SJCRH30 (cell line): ENCODE results near the gene EDN2. TPM values are rescaled to one million over a fixed set of nuclear protein-coding genes. Genes with fewer than 3 reads are reported as not detected.

Experiments used
- DNase-seq, 2 experiments: peaks; one replicate each; pipeline ENCODE4 v3.0.0-alpha.2; 2015 to 2020
- H3K27ac ChIP-seq: fragments of 250-450 bp; sonication (Bioruptor Pico); 2 replicates; pipeline ENCODE4 v1.5.1; 2020; ENCODE audit warnings: mild to moderate bottlenecking, moderate library complexity
- H3K27me3 ChIP-seq: fragments of 250-450 bp; sonication (Bioruptor Pico); 2 replicates; pipeline ENCODE4 v1.5.1; 2020; ENCODE audit warnings: mild to moderate bottlenecking, moderate library complexity
- H3K36me3 ChIP-seq: fragments of 250-450 bp; sonication (Bioruptor Pico); 2 replicates; pipeline ENCODE4 v1.5.1; 2020; ENCODE audit warnings: mild to moderate bottlenecking, moderate library complexity
- H3K4me1 ChIP-seq: fragments of 250-450 bp; sonication (Bioruptor Pico); 2 replicates; pipeline ENCODE4 v1.5.1; 2020; ENCODE audit warnings: mild to moderate bottlenecking, moderate library complexity
- H3K4me3 ChIP-seq: fragments of 250-450 bp; sonication (Bioruptor Pico); 2 replicates; pipeline ENCODE4 v1.5.1; 2020; ENCODE audit warnings: mild to moderate bottlenecking, moderate library complexity
- H3K9me3 ChIP-seq: fragments of 250-450 bp; sonication (Bioruptor Pico); replicated peaks from 2 replicates; pipeline ENCODE4 v1.5.1; 2020; ENCODE audit warnings: mild to moderate bottlenecking, moderate library complexity
- total RNA-seq: library from RNA; depleted of rRNA; stranded (reverse); fragments of >200 nt; shearing (Covaris generic); gene quantifications from 2 replicates; pipeline ENCODE4 v1.2.3, GENCODE V29; 2014

The EDN2 gene
- total RNA-seq, 1 experiment from 2014 or later, result 0.32 TPM

DNA sequence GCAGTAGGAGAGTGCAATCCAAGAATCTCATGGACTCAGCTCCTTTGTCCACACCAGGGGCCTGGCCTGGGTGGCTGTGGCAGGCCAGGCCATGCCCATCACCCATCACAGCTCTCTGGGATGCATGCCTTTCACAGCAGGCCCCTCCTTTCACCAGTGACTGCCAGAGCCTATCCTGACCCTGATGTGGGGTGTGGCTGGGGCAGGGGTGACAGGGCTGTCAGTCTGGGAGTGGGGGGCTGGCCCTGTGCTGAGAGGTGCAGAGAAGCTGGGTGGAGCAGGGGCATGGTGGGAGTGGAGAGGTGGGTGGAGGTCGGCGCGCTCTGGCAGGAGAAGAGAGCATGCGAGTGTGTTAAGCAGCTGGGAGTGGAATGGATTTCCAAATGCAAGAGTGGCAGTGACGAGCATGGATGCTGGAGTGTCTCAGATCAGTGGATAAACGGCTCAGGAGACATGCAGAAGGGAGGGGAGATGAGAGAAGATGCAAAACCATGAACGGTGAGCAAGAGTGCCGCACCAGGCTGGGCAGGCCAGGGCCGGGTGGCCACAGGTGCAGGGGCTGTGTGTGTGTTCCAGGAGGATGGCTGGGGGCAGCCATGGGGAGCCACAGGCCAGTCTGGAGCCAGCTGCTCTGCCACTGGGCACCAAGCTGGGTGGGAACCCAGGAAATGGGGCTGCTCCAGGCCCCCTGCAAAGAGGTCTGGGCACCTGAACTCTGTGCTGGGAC is 39.6 kb upstream of the EDN2 start:
- Histone ChIP-seq H3K27me3 (no peaks in the 10 kb centered on the region), H3K36me3 (no peaks in the 10 kb centered on the region), H3K4me3 (no peak overlapping the region), H3K9me3 (no peaks in the 10 kb centered on the region), H3K4me1 (peaks cover 5% of the 10 kb centered on the region; the same call in 1 of the 2 replicates), H3K27ac (no peak overlapping the region)
- no peak for DNase-seq

DNA sequence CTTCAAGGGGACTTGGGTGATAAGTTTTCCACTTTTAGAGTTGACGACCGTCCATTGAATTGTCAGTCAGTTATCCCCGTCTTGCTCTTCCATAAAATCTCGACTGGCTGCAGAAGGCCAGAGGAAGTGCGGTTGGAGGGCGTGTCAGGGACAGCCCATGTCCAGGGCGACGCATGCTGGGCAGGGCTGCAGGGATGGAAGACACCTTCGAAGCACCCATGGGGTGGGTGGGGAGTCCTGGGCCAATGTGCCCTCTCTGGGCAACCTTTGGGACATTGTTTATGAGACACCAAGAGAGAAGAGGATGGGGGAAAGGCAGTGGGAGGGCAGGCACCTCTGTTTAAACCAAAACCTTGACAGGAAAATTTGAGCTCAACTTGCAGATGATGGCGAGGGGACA is 38.6 kb upstream of the EDN2 start:
- H3K9me3 ChIP-seq, result no peaks in the 10 kb centered on the region
- H3K36me3 ChIP-seq, result no peaks in the 10 kb centered on the region
- peaks cover 5% of the 10 kb centered on the region; the same call in 1 of the 2 replicates for H3K4me1 ChIP-seq
- H3K27me3 ChIP-seq, result no peaks in the 10 kb centered on the region
- no peak overlapping the region for H3K4me3 ChIP-seq
- DNase-seq, result no peak
- no peak overlapping the region for H3K27ac ChIP-seq

DNA sequence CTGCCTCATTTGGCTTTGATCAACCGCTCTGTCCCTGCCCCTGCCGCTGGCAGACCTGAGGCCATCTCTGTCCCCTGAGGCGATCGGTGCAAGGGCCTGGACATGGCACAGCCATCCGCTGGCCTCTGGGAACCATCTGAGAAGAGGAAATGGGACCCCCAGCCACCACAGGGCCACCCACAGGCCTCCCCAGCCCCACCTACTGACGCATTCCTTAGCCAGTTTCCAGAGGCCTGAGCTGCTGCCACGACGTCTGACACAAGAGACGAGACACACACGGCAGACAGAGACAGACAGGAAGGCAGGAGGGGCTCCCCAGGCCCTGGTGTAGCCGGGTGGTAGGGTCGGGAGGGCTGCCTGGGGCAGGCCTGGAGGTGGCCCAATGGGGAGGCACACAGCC is 37.3 kb upstream of the EDN2 start:
- H3K9me3 ChIP-seq, result no peaks in the 10 kb centered on the region
- no peak overlapping the region for H3K4me3 ChIP-seq
- no peak for DNase-seq
- H3K36me3 ChIP-seq, result no peaks in the 10 kb centered on the region
- no peaks in the 10 kb centered on the region for H3K27me3 ChIP-seq
- peaks cover 11% of the 10 kb centered on the region for H3K4me1 ChIP-seq
- no peak overlapping the region for H3K27ac ChIP-seq

GRCh38 chr1:41520951-41521752 is 36.7 kb upstream of the EDN2 start:
- Histone ChIP-seq H3K4me1 (peaks cover 16% of the 10 kb centered on the region), H3K4me3 (no peak overlapping the region), H3K27me3 (no peaks in the 10 kb centered on the region), H3K27ac (no peak overlapping the region), H3K9me3 (no peaks in the 10 kb centered on the region), H3K36me3 (no peaks in the 10 kb centered on the region)
- DNase-seq, result no peak

- Histone ChIP-seq H3K9me3 (no peaks in the 10 kb centered on the region), H3K27me3 (no peaks in the 10 kb centered on the region), H3K36me3 (no peaks in the 10 kb centered on the region), H3K27ac (no peak overlapping the region), H3K4me1 (peaks cover 25% of the 10 kb centered on the region), H3K4me3 (no peak overlapping the region)
- no peak for DNase-seq
Measured at GRCh38 chr1:41519667-41520066, 35.2 kb upstream of the EDN2 start.

- Histone ChIP-seq H3K4me1 (peaks cover 25% of the 10 kb centered on the region), H3K4me3 (no peak overlapping the region), H3K27ac (no peak overlapping the region), H3K36me3 (no peaks in the 10 kb centered on the region), H3K27me3 (no peaks in the 10 kb centered on the region), H3K9me3 (no peaks in the 10 kb centered on the region)
- no peak for DNase-seq
Measured at GRCh38 chr1:41518471-41518870, 34.0 kb upstream of the EDN2 start.

- H3K27me3 ChIP-seq, result no peaks in the 10 kb centered on the region
Measured at GRCh38 chr1:41517062-41517438, 32.6 kb upstream of the EDN2 start.

GRCh38 chr1:41516168-41517061 is 31.9 kb upstream of the EDN2 start:
- peak overlapping the region; percentile 50 for H3K4me3 ChIP-seq
- H3K27me3 ChIP-seq, result no peaks in the 10 kb centered on the region
- H3K36me3 ChIP-seq, result no peaks in the 10 kb centered on the region
- H3K9me3 ChIP-seq, result no peaks in the 10 kb centered on the region
- peak; percentile 86 to 93 for DNase-seq
- peaks cover 21% of the 10 kb centered on the region for H3K4me1 ChIP-seq
- H3K27ac ChIP-seq, result peak overlapping the region; percentile 2; the same call in 1 of the 2 replicates

More at GRCh38 chr1:41517062-41517438, 32.6 kb upstream of the EDN2 start:
- Histone ChIP-seq H3K36me3 (no peaks in the 10 kb centered on the region), H3K27ac (no peak overlapping the region), H3K4me1 (peaks cover 25% of the 10 kb centered on the region), H3K9me3 (no peaks in the 10 kb centered on the region), H3K4me3 (no peak overlapping the region)
- DNase-seq, result no peak

DNA sequence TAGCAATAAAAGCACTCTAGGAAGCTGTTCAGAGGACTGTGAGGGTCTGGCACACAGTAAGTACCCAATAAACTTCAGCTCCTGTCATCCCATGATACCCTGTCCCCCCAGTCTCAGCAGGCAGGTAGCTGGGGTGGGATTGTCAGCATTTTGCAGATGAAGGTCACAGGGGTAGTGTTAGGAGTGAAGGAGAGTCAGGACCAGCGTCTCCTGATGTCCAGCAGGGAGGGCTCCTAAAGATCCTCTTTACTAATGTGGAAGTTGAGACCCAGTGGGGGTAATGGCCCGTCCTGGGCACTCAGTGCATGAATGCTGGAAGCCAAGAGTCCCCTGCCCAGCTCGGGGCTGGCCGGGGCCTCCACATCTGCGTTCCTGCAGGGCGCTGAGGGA is 31.3 kb upstream of the EDN2 start:
- H3K4me3 ChIP-seq, result no peak overlapping the region
- no peak overlapping the region for H3K27ac ChIP-seq
- peaks cover 20% of the 10 kb centered on the region for H3K4me1 ChIP-seq
- no peaks in the 10 kb centered on the region for H3K27me3 ChIP-seq
- DNase-seq, result no peak
- H3K36me3 ChIP-seq, result no peaks in the 10 kb centered on the region
- no peaks in the 10 kb centered on the region for H3K9me3 ChIP-seq

GRCh38 chr1:41515131-41515678 is 30.7 kb upstream of the EDN2 start:
- Histone ChIP-seq H3K4me1 (peaks cover 20% of the 10 kb centered on the region), H3K36me3 (no peaks in the 10 kb centered on the region), H3K9me3 (no peaks in the 10 kb centered on the region), H3K27ac (no peak overlapping the region), H3K27me3 (no peaks in the 10 kb centered on the region), H3K4me3 (no peak overlapping the region)
- DNase-seq, result no peak

GRCh38 chr1:41514381-41514780 is 29.9 kb upstream of the EDN2 start:
- peaks cover 20% of the 10 kb centered on the region for H3K4me1 ChIP-seq
- no peak for DNase-seq

GRCh38 chr1:41513383-41513735 is 28.9 kb upstream of the EDN2 start:
- Histone ChIP-seq H3K4me3 (no peak overlapping the region), H3K9me3 (no peaks in the 10 kb centered on the region), H3K36me3 (no peaks in the 10 kb centered on the region), H3K27ac (no peak overlapping the region), H3K27me3 (no peaks in the 10 kb centered on the region), H3K4me1 (peaks cover 20% of the 10 kb centered on the region)
- DNase-seq, result no peak

More at GRCh38 chr1:41514381-41514780, 29.9 kb upstream of the EDN2 start:
- no peaks in the 10 kb centered on the region for H3K9me3 ChIP-seq
- no peak overlapping the region for H3K4me3 ChIP-seq
- H3K27me3 ChIP-seq, result no peaks in the 10 kb centered on the region
- H3K27ac ChIP-seq, result no peak overlapping the region
- no peaks in the 10 kb centered on the region for H3K36me3 ChIP-seq

- no peak for DNase-seq
- Histone ChIP-seq H3K4me3 (no peak overlapping the region), H3K27ac (no peak overlapping the region), H3K4me1 (peaks cover 20% of the 10 kb centered on the region), H3K36me3 (no peaks in the 10 kb centered on the region), H3K9me3 (no peaks in the 10 kb centered on the region), H3K27me3 (no peaks in the 10 kb centered on the region)
Measured at GRCh38 chr1:41512701-41513382, 28.4 kb upstream of the EDN2 start.

GRCh38 chr1:41511239-41511540 is 26.7 kb upstream of the EDN2 start:
- no peak overlapping the region for H3K4me3 ChIP-seq
- peaks cover 25% of the 10 kb centered on the region for H3K4me1 ChIP-seq
- no peaks in the 10 kb centered on the region for H3K36me3 ChIP-seq
- DNase-seq, result no peak
- H3K27ac ChIP-seq, result no peak overlapping the region
- H3K27me3 ChIP-seq, result no peaks in the 10 kb centered on the region
- H3K9me3 ChIP-seq, result no peaks in the 10 kb centered on the region
